ENCODE measurements around the gene CLSTN3.

DNA sequence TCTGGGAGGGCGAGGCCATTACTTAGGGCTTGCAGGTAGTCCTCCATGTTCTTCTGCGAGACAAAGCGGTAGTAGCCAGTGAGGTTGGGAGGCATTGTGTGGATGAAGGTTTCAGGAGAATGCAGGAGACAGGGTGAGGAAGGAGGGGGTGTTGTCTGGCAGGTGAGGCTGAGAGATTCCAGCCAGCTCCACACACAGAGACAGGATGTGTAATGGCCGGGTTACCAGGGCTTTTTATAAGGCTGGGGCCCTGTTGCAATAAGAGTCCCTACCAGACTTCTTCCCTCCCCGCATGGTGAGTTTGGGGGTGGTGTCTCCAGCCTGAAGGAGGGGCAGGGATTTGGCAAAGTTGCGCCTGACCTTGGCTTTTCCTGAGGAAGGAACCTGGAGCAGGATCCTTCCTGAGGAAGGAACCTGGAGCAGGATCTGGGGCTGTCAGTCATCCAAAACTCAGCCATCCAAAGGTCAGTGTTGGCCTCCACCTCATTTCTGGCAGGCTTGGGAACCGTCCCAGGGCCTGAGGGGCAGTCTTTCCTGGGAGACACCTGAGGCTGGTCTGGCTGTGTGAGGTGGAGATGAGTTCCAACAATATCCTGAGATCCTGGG, 1.4 kb upstream of the CLSTN3 start, which contains the start of gene RBP5:
- TF ChIP-seq EZH2 (optimal IDR thresholded peaks at IDR 0.05; ENCODE audit: low read depth, low read length) (no peak), EZH2phosphoT487 (IDR thresholded peaks at IDR 0.05; ENCODE audit: low read length) (no peak)
- TF ChIP-seq, protein P1, sequence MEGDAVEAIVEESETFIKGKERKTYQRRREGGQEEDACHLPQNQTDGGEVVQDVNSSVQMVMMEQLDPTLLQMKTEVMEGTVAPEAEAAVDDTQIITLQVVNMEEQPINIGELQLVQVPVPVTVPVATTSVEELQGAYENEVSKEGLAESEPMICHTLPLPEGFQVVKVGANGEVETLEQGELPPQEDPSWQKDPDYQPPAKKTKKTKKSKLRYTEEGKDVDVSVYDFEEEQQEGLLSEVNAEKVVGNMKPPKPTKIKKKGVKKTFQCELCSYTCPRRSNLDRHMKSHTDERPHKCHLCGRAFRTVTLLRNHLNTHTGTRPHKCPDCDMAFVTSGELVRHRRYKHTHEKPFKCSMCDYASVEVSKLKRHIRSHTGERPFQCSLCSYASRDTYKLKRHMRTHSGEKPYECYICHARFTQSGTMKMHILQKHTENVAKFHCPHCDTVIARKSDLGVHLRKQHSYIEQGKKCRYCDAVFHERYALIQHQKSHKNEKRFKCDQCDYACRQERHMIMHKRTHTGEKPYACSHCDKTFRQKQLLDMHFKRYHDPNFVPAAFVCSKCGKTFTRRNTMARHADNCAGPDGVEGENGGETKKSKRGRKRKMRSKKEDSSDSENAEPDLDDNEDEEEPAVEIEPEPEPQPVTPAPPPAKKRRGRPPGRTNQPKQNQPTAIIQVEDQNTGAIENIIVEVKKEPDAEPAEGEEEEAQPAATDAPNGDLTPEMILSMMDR (IDR thresholded peaks at IDR 0.05; ENCODE audit: low read length) = no peak
